ENCODE results near the gene VOPP1.

GRCh38 chr7:55502858-55503440 lies 69.4 kb downstream of the VOPP1 start:
- TF ChIP-seq CTCF (IDR thresholded peaks at IDR 0.05 in 2 of 3, conservative IDR thresholded peaks at IDR 0.05 in 1 of 3; ENCODE audit: borderline replicate concordance in 1 of 3, insufficient read depth in 1 of 3, low read depth in 2 of 3, low read length in 2 of 3) (no peak), RAD21 (IDR thresholded peaks at IDR 0.05; ENCODE audit: low read depth) (no peak), POLR2A (IDR thresholded peaks at IDR 0.05; ENCODE audit: borderline replicate concordance, extremely low read depth, insufficient read depth, insufficient read length) (no peak), ELF1 (IDR thresholded peaks at IDR 0.05; ENCODE audit: borderline replicate concordance, low read depth) (no peak), EZH2 (IDR thresholded peaks at IDR 0.05) (no peak), POLR2AphosphoS5 (IDR thresholded peaks at IDR 0.05; ENCODE audit: low read depth, low read length) (no peak), ZNF274 (IDR thresholded peaks at IDR 0.05; ENCODE audit: low read depth, low read length) (no peak), FOSL1 (IDR thresholded peaks at IDR 0.05; ENCODE audit: low read depth) (no peak), JUND (IDR thresholded peaks at IDR 0.05) (no peak), TCF7L2 (IDR thresholded peaks at IDR 0.05; ENCODE audit: borderline replicate concordance, extremely low read depth, insufficient read depth, insufficient read length) (no peak)
- TF ChIP-seq, protein P1, sequence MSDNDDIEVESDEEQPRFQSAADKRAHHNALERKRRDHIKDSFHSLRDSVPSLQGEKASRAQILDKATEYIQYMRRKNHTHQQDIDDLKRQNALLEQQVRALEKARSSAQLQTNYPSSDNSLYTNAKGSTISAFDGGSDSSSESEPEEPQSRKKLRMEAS (IDR thresholded peaks at IDR 0.05): no peak
- TF ChIP-seq, protein P2, sequence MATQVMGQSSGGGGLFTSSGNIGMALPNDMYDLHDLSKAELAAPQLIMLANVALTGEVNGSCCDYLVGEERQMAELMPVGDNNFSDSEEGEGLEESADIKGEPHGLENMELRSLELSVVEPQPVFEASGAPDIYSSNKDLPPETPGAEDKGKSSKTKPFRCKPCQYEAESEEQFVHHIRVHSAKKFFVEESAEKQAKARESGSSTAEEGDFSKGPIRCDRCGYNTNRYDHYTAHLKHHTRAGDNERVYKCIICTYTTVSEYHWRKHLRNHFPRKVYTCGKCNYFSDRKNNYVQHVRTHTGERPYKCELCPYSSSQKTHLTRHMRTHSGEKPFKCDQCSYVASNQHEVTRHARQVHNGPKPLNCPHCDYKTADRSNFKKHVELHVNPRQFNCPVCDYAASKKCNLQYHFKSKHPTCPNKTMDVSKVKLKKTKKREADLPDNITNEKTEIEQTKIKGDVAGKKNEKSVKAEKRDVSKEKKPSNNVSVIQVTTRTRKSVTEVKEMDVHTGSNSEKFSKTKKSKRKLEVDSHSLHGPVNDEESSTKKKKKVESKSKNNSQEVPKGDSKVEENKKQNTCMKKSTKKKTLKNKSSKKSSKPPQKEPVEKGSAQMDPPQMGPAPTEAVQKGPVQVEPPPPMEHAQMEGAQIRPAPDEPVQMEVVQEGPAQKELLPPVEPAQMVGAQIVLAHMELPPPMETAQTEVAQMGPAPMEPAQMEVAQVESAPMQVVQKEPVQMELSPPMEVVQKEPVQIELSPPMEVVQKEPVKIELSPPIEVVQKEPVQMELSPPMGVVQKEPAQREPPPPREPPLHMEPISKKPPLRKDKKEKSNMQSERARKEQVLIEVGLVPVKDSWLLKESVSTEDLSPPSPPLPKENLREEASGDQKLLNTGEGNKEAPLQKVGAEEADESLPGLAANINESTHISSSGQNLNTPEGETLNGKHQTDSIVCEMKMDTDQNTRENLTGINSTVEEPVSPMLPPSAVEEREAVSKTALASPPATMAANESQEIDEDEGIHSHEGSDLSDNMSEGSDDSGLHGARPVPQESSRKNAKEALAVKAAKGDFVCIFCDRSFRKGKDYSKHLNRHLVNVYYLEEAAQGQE (IDR thresholded peaks at IDR 0.05; ENCODE audit: low read depth): no peak

All from HCT116 (cell line).